Thyroid gland (tissue), 4 donors: ENCODE measurements around the gene ATAD3B. TPM values are rescaled to one million over a fixed set of nuclear protein-coding genes. Genes with fewer than 3 reads are reported as not detected.
"Not testable (repeated sequence)": the region's sequence is repeated elsewhere in the genome, so short reads cannot be mapped to it uniquely, and the experiment has no call there.

Experiments used
- DNase-seq, 2 donors: peaks; one replicate each; pipeline ENCODE4 v3.0.0-alpha.2; 2019
- H3K27ac ChIP-seq, 3 donors: fragments of 200-600 bp; sonication (generic); 1 replicate in 2 of 3; 2 replicates in 1 of 3; pipeline ENCODE4 v1.5.1; 2016 to 2019; ENCODE audit warnings: mild to moderate bottlenecking in 1 of 3, moderate library complexity in 1 of 3
- H3K27me3 ChIP-seq: fragments of 200-600 bp; sonication (generic); one replicate; pipeline ENCODE4 v1.5.1; 2019
- H3K36me3 ChIP-seq, 2 donors: fragments of 200-600 bp; sonication (generic); one replicate each; pipeline ENCODE4 v1.5.1; 2016 to 2019
- H3K4me1 ChIP-seq, 2 donors: fragments of 200-600 bp; sonication (generic); one replicate each; pipeline ENCODE4 v1.5.1; 2017 to 2019
- H3K4me3 ChIP-seq, 3 donors: fragments of 200-600 bp; sonication (generic); replicated peaks in 1 of 3; 1 replicate in 2 of 3; 2 replicates in 1 of 3; pipeline ENCODE4 v1.5.1; 2016; ENCODE audit warnings: mild to moderate bottlenecking in 1 of 3
- H3K9me3 ChIP-seq: fragments of 200-600 bp; sonication (generic); one replicate; pipeline ENCODE4 v1.5.1; 2017
- POLR2A ChIP-seq, 2 donors: fragments of 450-650 bp; IDR thresholded peaks; one replicate each; pipeline ENCODE4 v1.6.1; 2017; ENCODE audit warnings: antibody characterized with exemption in 2 of 2, mild to moderate bottlenecking in 2 of 2, moderate library complexity in 1 of 2
- WGBS, 2 donors: methylation state at CpG; one replicate each; pipeline ENCODE4 v1.1.5; 2017; 5-methylcytosine and 5-hydroxymethylcytosine counted together
- intact Hi-C: fragments of 100-400 bp; cut with DNase I; formaldehyde crosslinking; loops from one replicate; pipeline ENCODE4 v1.15.1; 2023
- total RNA-seq, 4 donors: library from RNA; depleted of rRNA; stranded (reverse); fragments of >200 nt; gene quantifications; one replicate each; pipeline ENCODE4 v1.2.3, GENCODE V29; 2016
- TF ChIP-seq, protein P1 (sequence below), 6 experiments: fragments of 200-600 bp in 3 of 6; fragments of 450-650 bp in 3 of 6; sonication (generic) in 3 of 6; IDR thresholded peaks; one replicate each; pipeline ENCODE4 v1.5.1; 2016 to 2019; ENCODE audit warnings: antibody characterized with exemption in 6 of 6, mild to moderate bottlenecking in 2 of 6, inconsistent platforms in 1 of 6, moderate library complexity in 1 of 6

Gene ATAD3B
- total RNA-seq, 4 donors from 2014 or later, result 13.8 to 29.1 (median 15.0) TPM

DNA sequence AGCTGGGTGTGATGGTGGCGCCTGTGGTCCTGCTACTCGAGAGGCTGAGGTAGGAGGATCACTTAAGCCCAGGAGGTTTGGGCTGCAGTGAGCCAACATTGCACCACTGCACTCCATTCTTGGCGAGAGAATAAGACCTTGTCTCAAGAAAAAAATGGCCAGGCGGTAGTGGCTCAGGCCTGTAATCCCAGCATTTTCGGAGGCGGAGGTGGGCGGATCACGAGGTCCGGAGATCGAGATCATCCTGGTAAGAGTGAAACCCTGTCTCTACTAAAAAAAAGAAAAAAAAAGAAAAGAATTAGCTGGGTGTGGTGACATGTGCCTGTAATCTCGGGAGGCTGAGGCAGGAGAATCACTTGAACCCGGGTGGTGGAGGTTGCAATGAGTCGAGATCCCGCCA is 11.3 kb downstream of the ATAD3B start:
- 96 to 98% methylated on average over 14 of the region's 14 CpGs for WGBS, 2 donors
- no peak for DNase-seq
- H3K4me1 ChIP-seq, result no peaks in the 10 kb centered on the region
- H3K27ac ChIP-seq, result no peak overlapping the region
- intact Hi-C loops, result no loop called here
- H3K36me3 ChIP-seq, result peaks cover 27 to 38% of the 10 kb centered on the region in 2 donors
- no peaks in the 10 kb centered on the region for H3K9me3 ChIP-seq
- H3K27me3 ChIP-seq, result no peaks in the 10 kb centered on the region
- TF ChIP-seq, protein P1, sequence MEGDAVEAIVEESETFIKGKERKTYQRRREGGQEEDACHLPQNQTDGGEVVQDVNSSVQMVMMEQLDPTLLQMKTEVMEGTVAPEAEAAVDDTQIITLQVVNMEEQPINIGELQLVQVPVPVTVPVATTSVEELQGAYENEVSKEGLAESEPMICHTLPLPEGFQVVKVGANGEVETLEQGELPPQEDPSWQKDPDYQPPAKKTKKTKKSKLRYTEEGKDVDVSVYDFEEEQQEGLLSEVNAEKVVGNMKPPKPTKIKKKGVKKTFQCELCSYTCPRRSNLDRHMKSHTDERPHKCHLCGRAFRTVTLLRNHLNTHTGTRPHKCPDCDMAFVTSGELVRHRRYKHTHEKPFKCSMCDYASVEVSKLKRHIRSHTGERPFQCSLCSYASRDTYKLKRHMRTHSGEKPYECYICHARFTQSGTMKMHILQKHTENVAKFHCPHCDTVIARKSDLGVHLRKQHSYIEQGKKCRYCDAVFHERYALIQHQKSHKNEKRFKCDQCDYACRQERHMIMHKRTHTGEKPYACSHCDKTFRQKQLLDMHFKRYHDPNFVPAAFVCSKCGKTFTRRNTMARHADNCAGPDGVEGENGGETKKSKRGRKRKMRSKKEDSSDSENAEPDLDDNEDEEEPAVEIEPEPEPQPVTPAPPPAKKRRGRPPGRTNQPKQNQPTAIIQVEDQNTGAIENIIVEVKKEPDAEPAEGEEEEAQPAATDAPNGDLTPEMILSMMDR (IDR thresholded peaks at IDR 0.05), result no peak
- TF ChIP-seq POLR2A (IDR thresholded peaks at IDR 0.05), result no peak
- no peak overlapping the region for H3K4me3 ChIP-seq

DNA sequence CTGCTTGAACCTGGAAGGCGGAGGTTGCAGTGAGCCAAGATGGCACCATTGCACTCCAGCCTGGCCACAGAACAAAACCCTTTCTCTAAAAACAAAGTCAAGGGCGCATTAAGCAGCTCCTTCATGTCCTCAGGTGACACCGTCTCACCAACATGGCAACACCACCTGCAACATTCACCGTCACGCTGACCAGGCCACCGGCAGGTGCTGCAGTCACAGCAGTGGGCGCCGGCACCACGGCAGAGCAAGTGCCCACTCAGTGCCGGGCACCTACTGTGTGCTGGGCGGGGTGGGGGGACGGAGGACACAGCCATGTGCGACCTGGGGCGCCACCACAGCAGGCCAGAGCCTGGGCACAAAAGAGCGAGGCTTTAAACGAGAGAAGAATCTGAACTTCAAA is 12.1 kb downstream of the ATAD3B start:
- Histone ChIP-seq H3K9me3 (no peaks in the 10 kb centered on the region), H3K4me1 (no peaks in the 10 kb centered on the region), H3K36me3 (peaks cover 28 to 41% of the 10 kb centered on the region in 2 donors), H3K27me3 (no peaks in the 10 kb centered on the region), H3K4me3 (no peak overlapping the region), H3K27ac (no peak overlapping the region)
- intact Hi-C loops, result no loop called here
- 92 to 95% methylated on average over 15 to 16 of the region's 16 CpGs for WGBS, 2 donors
- no peak for DNase-seq
- no peak for TF ChIP-seq POLR2A (IDR thresholded peaks at IDR 0.05)
- TF ChIP-seq, protein P1 (IDR thresholded peaks at IDR 0.05), result no peak

DNA sequence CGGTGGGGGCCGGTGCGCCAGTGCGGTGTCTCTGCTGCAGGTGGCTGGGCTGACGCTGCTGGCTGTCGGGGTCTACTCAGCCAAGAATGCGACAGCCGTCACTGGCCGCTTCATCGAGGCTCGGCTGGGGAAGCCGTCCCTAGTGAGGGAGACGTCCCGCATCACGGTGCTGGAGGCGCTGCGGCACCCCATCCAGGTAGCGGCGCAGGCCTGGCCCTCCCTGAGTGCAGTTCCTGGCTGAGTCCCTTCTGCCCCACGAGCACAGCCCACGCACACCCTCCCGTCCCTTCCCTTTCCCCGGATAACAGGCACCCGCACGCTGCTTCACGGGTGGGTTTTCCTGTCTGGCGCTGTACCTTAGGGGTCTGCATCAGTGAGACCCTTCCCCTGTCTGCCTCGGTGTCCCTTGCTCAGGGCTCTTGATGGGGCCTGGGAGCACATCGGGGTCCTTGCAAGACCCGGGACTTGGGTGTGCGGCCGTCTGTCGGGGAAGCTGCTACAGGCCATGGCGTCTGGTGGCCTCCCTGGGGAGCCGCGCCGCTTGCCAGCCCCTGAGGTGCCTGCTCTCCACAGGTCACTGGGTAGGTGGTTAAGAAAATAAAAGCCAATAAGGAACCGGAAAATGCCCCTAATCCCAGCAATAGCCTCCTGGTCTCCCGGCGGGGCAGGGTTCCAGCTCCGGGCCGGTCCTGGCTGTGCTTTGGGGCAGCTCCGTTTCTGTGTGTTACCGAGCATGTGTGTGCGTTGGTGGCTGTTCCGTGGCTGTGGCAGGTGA is 13.6 kb downstream of the ATAD3B start:
- peaks cover 35 to 45% of the 10 kb centered on the region in 2 donors for H3K36me3 ChIP-seq
- H3K9me3 ChIP-seq, H3K4me3 ChIP-seq, DNase-seq, intact Hi-C loops, H3K4me1 ChIP-seq, H3K27me3 ChIP-seq, H3K27ac ChIP-seq: not testable (repeated sequence)
- 96 to 97% methylated on average over 12 to 13 of the region's 46 CpGs for WGBS, 2 donors

DNA sequence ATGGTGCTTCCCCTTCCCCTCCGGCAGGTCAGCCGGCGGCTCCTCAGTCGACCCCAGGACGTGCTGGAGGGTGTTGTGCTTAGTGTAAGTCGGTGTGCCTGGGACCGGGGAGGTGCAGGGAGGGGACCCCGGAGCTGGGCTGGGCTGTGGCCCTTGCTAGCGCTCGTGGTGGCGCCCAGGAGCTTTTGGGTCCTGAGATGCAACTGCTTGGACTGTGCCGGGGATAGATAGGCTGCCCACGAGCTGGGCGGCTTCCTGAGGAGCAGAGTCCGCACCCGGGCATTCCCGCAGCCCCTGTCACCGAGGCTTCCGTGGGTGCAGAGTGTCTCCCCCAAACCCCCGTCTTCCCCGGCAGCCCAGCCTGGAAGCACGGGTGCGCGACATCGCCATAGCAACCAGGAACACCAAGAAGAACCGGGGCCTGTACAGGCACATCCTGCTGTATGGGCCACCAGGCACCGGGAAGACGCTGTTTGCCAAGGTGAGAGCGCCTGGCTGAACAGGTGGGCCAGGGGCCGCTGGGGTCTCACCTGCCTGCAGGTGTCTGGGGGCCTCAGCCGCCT is 14.3 kb downstream of the ATAD3B start:
- DNase-seq, intact Hi-C loops: not testable (repeated sequence)
- H3K36me3 ChIP-seq, result peaks cover 42 to 51% of the 10 kb centered on the region in 2 donors

GRCh38 chr1:1487701-1488100 is 16.1 kb downstream of the ATAD3B start:
- intact Hi-C loops, result no loop called here
- H3K36me3 ChIP-seq, result peaks cover 46 to 51% of the 10 kb centered on the region in 2 donors

More for the DNA sequence above, 14.3 kb downstream of the ATAD3B start:
- not testable (repeated sequence) for H3K27me3 ChIP-seq, H3K9me3 ChIP-seq, H3K4me1 ChIP-seq, H3K27ac ChIP-seq, H3K4me3 ChIP-seq
- WGBS, 2 donors, result 94 to 95% methylated on average over 14 to 27 of the region's 31 CpGs

More at GRCh38 chr1:1487701-1488100, 16.1 kb downstream of the ATAD3B start:
- no peak for DNase-seq
- 96 to 97% methylated on average over 5 to 18 of the region's 18 CpGs for WGBS, 2 donors
- no peaks in the 10 kb centered on the region for H3K9me3 ChIP-seq
- no peaks in the 10 kb centered on the region for H3K27me3 ChIP-seq
- H3K4me1 ChIP-seq, result no peaks in the 10 kb centered on the region
- no peak overlapping the region for H3K4me3 ChIP-seq
- no peak for TF ChIP-seq POLR2A (IDR thresholded peaks at IDR 0.05)
- TF ChIP-seq, protein P1 (IDR thresholded peaks at IDR 0.05), result no peak
- no peak overlapping the region for H3K27ac ChIP-seq
